ENCODE data around the gene LRRC7.

- TF ChIP-seq POLR2A (IDR thresholded peaks at IDR 0.05; ENCODE audit: low read length) (no peak), GATA1 (IDR thresholded peaks at IDR 0.05; ENCODE audit: low read depth, low read length) (no peak)
Measured at GRCh38 chr1:70134148-70134547, 566.4 kb downstream of the LRRC7 start.

Data from erythroblast (primary cell).